GM12874 (cell line): Measurements from ENCODE around the gene EME1.

ENCODE experiments used
- CTCF ChIP-seq: IDR thresholded peaks from 2 replicates; pipeline ENCODE4 v1.5.1; 2011; ENCODE audit warnings: low read depth, mild to moderate bottlenecking, control low read depth, low read length, moderate library complexity; ENCODE audit not compliant: insufficient read depth

Gene EME1

GRCh38 chr17:50365649-50366393, 7.2 kb upstream of the EME1 start:
- TF ChIP-seq CTCF: no peak

GRCh38 chr17:50367401-50367800, 5.6 kb upstream of the EME1 start:
- TF ChIP-seq CTCF: no peak

GRCh38 chr17:50370052-50370451, 3.0 kb upstream of the EME1 start:
- no peak for TF ChIP-seq CTCF

GRCh38 chr17:50371526-50371925, 1.5 kb upstream of the EME1 start:
- TF ChIP-seq CTCF: no peak

GRCh38 chr17:50372222-50372757, 739 bp upstream of the EME1 start:
- no peak for TF ChIP-seq CTCF

GRCh38 chr17:50373705-50374104, 676 bp downstream of the EME1 start:
- TF ChIP-seq CTCF: no peak

GRCh38 chr17:50375858-50376538, 3.0 kb downstream of the EME1 start:
- TF ChIP-seq CTCF: no peak
